HG03066 (cell line): ENCODE measurements around the gene RGPD5.
"Not testable (repeated sequence)": the region's sequence is repeated elsewhere in the genome, so short reads cannot be mapped to it uniquely, and the experiment has no call there.

Experiments
- ATAC-seq: cut with Tn5 transposase; IDR thresholded peaks from one replicate; pipeline ENCODE4 v1.9.1; 2021; ENCODE audit warnings: low read depth; ENCODE audit not compliant: unreplicated experiment

The RGPD5 gene

GRCh38 chr2:109794074-109794737 lies at the start of gene RGPD5:
RGPD5 (plus strand) TSS chr2:109794305; CDS start chr2:109794466, 161 bp downstream.
- ATAC-seq, result peak; percentile 98

GRCh38 chr2:109751572-109751971 lies 42.5 kb upstream of the RGPD5 start:
- ATAC-seq, result not testable (repeated sequence)

GRCh38 chr2:109757163-109757824 lies 36.8 kb upstream of the RGPD5 start:
- ATAC-seq, result not testable (repeated sequence)

- not testable (repeated sequence) for ATAC-seq
Observed at GRCh38 chr2:109760265-109761042, 33.7 kb upstream of the RGPD5 start.

- not testable (repeated sequence) for ATAC-seq
Observed at GRCh38 chr2:109761043-109761454, 33.1 kb upstream of the RGPD5 start.

GRCh38 chr2:109761976-109762375 lies 32.1 kb upstream of the RGPD5 start:
- ATAC-seq, result not testable (repeated sequence)

- not testable (repeated sequence) for ATAC-seq
Observed at GRCh38 chr2:109766074-109766473, 28.0 kb upstream of the RGPD5 start.

GRCh38 chr2:109766886-109767578 lies 27.1 kb upstream of the RGPD5 start:
- not testable (repeated sequence) for ATAC-seq

- not testable (repeated sequence) for ATAC-seq
Observed at GRCh38 chr2:109768934-109769333, 25.2 kb upstream of the RGPD5 start.

- not testable (repeated sequence) for ATAC-seq
Observed at GRCh38 chr2:109779118-109779517, 15.0 kb upstream of the RGPD5 start.

GRCh38 chr2:109781147-109781816 lies 12.8 kb upstream of the RGPD5 start:
- ATAC-seq, result not testable (repeated sequence)

- ATAC-seq, result not testable (repeated sequence)
Observed at GRCh38 chr2:109782446-109782993, 11.6 kb upstream of the RGPD5 start.

GRCh38 chr2:109791530-109792279 lies 2.4 kb upstream of the RGPD5 start:
- ATAC-seq, result not testable (repeated sequence)

- peak; percentile 56 for ATAC-seq
Observed at GRCh38 chr2:109792659-109793058, 1.4 kb upstream of the RGPD5 start.

- ATAC-seq, result peak; percentile 86
Observed at GRCh38 chr2:109871129-109871751, 77.1 kb downstream of the RGPD5 start.

- not testable (repeated sequence) for ATAC-seq
Observed at GRCh38 chr2:109876625-109877024, 82.5 kb downstream of the RGPD5 start.

- ATAC-seq, result not testable (repeated sequence)
Observed at GRCh38 chr2:109882112-109882511, 88.0 kb downstream of the RGPD5 start.

GRCh38 chr2:109888414-109888813 lies 94.3 kb downstream of the RGPD5 start:
- ATAC-seq, result not testable (repeated sequence)
